GM12874 (cell line): ENCODE results near the gene EHD3.

Experiments
- CTCF ChIP-seq: IDR thresholded peaks from 2 replicates; pipeline ENCODE4 v1.5.1; 2011; ENCODE audit warnings: low read depth, mild to moderate bottlenecking, control low read depth, low read length, moderate library complexity; ENCODE audit not compliant: insufficient read depth

Gene EHD3

DNA sequence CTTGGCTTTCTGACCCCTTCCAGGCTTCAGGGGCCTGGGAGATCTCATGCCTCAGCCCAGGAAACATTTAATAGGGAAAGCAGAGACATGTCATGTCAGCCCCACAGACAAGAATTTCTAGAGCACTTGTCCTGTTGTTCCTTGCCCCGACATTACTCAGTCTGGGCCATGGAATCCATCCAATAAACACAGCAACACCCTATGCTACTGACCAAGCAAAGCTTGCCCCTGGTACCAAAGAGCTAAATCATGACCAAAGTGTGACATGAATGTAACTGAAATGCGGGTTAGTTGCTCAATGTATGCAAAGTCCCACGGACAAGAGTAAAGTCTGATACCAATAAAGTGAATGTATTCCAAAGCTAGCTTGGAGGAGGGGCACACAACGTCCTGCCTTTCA, 35.1 kb downstream of the EHD3 start:
- TF ChIP-seq CTCF, result no peak

DNA sequence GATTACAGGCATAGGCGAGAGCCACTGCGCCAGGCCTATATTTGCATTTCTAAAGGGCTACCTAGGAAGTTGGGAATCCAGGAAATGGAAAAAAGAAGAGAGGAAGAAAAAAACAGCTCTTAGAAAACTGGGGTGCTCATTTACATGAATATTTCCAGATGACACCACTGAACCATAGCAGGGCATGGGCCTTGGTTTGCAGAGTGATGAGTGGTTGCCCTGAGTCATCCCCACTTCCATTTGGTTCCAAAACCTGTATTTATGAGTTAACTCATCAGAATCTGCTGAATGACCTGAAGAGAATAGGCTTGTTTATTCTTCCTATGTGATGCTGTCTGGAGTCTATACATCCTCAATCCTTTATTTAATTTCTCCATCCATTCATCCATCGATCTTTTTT, 36.2 kb downstream of the EHD3 start:
- TF ChIP-seq CTCF, result no peak

DNA sequence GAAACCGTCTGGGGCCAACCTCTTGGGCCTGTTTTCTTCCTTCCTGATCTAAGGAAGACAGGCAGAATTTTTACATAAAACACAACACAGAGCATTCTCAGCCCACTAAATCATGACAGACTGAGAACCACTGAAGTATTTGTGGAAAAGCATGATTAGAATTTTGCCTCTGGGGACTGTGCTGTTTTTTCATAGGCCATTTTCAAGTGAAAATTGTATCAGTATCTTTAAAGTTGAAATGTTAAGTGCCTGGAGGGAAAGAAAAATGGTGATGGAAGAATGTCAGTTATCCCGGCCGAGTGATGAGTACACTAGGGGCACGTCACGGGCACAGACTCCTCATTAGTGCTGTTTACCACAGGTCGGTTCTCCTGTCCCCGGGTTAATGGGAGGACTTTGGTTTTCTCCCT, 36.9 kb downstream of the EHD3 start:
- TF ChIP-seq CTCF, result no peak

DNA sequence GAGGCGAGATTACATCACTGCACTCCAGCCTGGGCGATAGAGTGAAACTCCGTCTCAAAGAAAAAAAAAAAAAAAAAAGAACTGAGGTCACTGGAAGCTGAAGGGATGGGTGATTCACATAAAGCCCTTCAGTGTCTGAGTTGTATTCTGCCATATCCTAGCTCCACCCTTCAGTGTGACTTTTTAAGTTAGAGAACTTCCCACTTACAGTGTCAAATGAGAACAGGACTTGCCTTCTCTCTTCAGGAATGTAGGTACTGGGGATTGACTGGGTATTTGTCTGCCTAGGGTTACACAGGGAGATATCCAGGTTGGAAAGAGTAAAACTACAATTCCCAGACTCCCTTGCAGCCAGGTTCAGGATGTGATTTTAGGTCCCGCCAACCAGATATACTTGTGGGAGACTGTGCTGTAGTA, 37.9 kb downstream of the EHD3 start:
- no peak for TF ChIP-seq CTCF

GRCh38 chr2:31274401-31275075, 40.6 kb downstream of the EHD3 start:
- TF ChIP-seq CTCF, result no peak

- TF ChIP-seq CTCF, result no peak
These were observed 42.0 kb downstream of the EHD3 start for GRCh38 chr2:31275976-31276375.

- TF ChIP-seq CTCF, result no peak
These were observed 43.7 kb downstream of the EHD3 start for GRCh38 chr2:31277621-31278020.
